Esophagus muscularis mucosa (tissue), 4 donors: ENCODE results near the gene RYR1.

ENCODE experiments used
- EP300 ChIP-seq: sonication (generic); formaldehyde crosslinking; IDR thresholded peaks from one replicate; pipeline ENCODE4 v1.6.1; 2017; ENCODE audit warnings: antibody characterized with exemption
- POLR2A ChIP-seq: fragments of 450-650 bp; IDR thresholded peaks from one replicate; pipeline ENCODE4 v1.6.1; 2017; ENCODE audit warnings: antibody characterized with exemption, moderate library complexity, mild to moderate bottlenecking, low read depth
- POLR2AphosphoS5 ChIP-seq, 2 donors: sonication (generic); formaldehyde crosslinking; IDR thresholded peaks; one replicate each; pipeline ENCODE4 v1.6.1; 2017; ENCODE audit warnings: antibody characterized with exemption in 2 of 2
- TF ChIP-seq, protein P1 (sequence below), 3 experiments: fragments of 200-600 bp in 2 of 3; fragments of 450-650 bp in 1 of 3; sonication (generic) in 2 of 3; IDR thresholded peaks; one replicate each; pipeline ENCODE4 v1.5.1; 2017 to 2019; ENCODE audit warnings: antibody characterized with exemption in 3 of 3, mild to moderate bottlenecking in 2 of 3, moderate library complexity in 1 of 3

DNA sequence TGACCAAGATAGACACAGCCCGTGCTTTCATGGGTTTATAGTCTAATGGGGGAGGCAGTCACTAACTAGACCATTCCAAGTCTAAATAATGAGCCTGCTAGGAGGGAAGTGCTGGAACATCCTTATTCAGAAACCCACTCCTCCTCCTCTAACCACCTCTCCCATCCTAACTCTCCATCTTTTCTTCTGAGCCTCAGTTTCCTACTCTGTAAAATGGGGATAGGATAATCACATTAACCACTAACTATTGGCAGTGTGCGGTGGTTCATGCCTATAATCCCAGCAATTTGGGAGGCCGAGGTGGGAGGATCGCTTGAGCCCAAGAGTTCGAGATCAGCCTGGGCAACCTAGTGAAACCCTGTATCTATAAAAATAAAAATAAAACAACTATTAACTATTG is 115.6 kb downstream of the RYR1 start:
- TF ChIP-seq, protein P1, sequence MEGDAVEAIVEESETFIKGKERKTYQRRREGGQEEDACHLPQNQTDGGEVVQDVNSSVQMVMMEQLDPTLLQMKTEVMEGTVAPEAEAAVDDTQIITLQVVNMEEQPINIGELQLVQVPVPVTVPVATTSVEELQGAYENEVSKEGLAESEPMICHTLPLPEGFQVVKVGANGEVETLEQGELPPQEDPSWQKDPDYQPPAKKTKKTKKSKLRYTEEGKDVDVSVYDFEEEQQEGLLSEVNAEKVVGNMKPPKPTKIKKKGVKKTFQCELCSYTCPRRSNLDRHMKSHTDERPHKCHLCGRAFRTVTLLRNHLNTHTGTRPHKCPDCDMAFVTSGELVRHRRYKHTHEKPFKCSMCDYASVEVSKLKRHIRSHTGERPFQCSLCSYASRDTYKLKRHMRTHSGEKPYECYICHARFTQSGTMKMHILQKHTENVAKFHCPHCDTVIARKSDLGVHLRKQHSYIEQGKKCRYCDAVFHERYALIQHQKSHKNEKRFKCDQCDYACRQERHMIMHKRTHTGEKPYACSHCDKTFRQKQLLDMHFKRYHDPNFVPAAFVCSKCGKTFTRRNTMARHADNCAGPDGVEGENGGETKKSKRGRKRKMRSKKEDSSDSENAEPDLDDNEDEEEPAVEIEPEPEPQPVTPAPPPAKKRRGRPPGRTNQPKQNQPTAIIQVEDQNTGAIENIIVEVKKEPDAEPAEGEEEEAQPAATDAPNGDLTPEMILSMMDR (IDR thresholded peaks at IDR 0.05): no peak
- TF ChIP-seq EP300 (no peak), POLR2AphosphoS5 (IDR thresholded peaks at IDR 0.05) (no peak), POLR2A (no peak)
